Esophagus squamous epithelium (tissue), 4 donors: ENCODE measurements around the gene SH3PXD2A.

Source experiments
- POLR2A ChIP-seq, 4 donors: fragments of 450-650 bp; IDR thresholded peaks; one replicate each; pipeline ENCODE4 v1.6.1; 2017; ENCODE audit warnings: antibody characterized with exemption in 4 of 4, mild to moderate bottlenecking in 4 of 4, moderate library complexity in 3 of 4
- TF ChIP-seq, protein P1 (sequence below), 6 experiments: fragments of 450-650 bp in 4 of 6; fragments of 200-600 bp in 2 of 6; sonication (generic) in 2 of 6; IDR thresholded peaks; one replicate each; pipeline ENCODE4 v1.5.1; 2016 to 2019; ENCODE audit warnings: antibody characterized with exemption in 6 of 6, mild to moderate bottlenecking in 4 of 6, moderate library complexity in 4 of 6

DNA sequence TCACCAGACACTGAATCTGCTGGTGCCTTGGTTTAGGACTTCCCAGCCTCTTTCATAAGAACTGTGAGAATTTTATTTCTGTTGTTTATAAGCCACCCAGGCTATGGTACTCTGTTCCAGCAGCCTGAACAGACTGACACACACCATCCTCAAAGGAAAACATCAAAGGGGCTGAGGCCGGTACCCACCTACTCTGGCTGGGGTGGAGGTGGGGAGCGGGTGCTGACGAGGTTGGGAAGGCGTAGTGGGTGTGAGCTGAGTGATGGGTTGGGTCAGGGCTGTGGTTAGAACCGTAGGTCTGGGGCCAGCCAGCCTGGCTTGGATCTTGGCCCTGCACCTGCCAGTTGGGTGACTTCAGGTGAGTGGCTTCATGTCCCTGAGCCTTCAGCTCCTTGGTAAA lies 136.3 kb downstream of the SH3PXD2A start:
- TF ChIP-seq, protein P1, sequence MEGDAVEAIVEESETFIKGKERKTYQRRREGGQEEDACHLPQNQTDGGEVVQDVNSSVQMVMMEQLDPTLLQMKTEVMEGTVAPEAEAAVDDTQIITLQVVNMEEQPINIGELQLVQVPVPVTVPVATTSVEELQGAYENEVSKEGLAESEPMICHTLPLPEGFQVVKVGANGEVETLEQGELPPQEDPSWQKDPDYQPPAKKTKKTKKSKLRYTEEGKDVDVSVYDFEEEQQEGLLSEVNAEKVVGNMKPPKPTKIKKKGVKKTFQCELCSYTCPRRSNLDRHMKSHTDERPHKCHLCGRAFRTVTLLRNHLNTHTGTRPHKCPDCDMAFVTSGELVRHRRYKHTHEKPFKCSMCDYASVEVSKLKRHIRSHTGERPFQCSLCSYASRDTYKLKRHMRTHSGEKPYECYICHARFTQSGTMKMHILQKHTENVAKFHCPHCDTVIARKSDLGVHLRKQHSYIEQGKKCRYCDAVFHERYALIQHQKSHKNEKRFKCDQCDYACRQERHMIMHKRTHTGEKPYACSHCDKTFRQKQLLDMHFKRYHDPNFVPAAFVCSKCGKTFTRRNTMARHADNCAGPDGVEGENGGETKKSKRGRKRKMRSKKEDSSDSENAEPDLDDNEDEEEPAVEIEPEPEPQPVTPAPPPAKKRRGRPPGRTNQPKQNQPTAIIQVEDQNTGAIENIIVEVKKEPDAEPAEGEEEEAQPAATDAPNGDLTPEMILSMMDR (IDR thresholded peaks at IDR 0.05): no peak
- TF ChIP-seq POLR2A (IDR thresholded peaks at IDR 0.05): no peak
